Stimulated activated naive CD4-positive, alpha-beta T cell (primary cell): Measurements from ENCODE around the gene PLCG1.

Experiments
- DNase-seq, 6 experiments: peaks; one replicate each; lab custom pipeline; 2025; lab: John Stamatoyannopoulos, UW

PLCG1 gene

DNA sequence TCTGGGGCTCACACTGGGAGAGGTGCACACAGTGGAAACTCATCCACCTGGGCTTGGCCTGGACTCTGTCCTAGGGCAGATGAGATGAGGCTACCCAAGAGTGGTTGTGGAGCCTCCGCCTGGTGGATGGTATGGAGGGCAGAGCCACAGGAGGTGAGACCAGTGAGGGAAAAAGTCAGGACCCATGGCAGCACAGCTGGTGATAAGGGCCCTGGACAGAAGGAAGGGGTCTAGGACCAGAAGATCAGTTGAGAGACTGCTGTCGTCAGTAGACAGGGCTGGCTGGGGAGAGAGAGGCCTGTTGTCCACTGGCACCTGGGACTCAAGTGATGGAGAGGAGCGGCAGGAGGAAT, 29.8 kb downstream of the PLCG1 start:
- DNase-seq = no peak

DNA sequence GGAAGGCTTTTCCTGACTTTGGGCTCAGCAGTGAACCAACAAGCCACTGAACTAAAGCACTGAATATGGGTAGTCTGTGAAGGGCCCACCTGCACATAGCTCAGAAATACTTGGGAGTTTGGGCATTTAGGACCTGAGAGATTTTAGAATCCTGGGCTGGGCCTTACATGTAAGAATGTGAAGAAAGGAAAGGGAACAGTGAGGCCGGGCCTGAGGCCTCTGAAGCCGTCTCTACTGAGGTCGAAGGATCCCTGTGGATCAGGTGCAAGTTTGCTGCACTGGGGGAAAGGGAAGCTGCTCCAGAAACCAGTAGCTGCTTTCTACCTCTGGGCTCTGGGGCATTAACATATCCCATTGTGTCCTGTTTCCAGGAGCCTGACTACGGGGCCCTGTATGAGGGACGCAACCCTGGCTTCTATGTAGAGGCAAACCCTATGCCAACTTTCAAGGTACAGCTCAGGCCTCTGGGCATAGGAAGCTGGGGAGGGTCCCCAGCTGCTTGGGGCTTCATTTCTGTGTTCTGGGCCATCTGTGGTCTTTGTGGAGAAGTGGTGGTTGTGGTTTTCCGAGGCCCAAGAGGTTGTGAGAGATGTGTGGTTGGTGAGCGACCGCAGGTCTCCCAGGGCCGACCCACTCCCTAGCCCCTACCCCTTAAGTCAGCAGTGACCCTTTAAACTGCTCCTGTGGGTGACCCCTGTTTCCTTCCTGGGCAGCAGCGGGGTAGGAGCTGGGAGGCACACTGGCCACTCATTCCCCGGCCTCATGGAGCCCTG, 30.3 kb downstream of the PLCG1 start:
- no peak for DNase-seq

DNA sequence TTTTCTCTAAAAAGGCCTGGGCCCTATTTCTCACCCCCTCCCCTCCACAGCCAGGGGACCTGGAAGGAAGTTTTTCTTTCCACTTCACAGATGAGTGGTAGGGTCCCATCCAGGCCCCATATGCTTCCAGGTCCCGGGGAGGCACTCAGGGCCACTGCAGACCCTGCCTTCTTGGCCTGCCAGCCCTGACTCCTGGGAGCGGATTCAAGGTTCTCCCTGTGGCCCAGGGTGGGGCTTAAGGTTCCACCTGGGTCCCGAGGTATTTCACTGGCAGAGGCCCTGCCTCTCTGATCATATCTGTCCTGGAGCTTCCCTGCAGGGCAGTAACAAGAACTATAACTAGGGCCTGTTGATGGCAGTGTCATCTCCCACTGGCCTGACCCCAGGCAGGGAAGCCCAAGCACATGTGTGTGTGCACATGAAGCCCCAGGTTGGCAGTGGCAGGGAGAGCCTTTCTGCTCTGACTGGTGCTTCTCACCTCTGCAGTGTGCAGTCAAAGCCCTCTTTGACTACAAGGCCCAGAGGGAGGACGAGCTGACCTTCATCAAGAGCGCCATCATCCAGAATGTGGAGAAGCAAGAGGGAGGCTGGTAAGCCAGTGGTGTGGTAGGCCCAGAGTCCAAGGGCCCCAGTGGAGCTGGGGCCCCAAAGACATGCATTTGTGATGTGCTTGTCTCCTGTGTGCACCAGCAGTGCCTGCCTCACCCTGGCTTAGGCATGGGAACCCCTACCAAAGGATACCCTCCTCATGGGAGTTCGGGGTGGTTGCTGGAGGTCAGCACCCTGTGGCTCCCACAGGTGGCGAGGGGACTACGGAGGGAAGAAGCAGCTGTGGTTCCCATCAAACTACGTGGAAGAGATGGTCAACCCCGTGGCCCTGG, 31.2 kb downstream of the PLCG1 start:
- DNase-seq = no peak

DNA sequence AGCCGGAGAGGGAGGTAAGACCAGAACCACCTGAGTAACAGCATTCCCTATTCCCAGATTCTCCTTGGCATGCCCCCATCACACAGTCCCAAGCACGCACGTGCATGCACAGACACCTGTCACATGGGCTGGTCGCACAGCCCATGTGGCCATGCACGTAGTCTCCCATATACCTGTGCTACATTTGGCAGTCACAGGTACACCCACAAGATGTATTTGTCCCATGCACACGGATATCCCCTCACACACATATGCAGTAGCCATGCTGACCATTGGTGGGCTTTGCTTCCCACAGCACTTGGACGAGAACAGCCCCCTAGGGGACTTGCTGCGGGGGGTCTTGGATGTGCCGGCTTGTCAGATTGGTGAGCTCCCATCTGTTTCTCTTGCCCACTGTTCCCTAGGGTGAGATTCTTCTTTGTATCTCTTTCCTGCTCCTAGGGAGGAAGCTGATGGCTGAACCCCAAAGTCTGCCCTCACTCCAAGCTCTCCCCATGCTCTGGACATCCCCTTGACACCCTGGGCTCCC, 31.9 kb downstream of the PLCG1 start:
- DNase-seq = no peak

DNA sequence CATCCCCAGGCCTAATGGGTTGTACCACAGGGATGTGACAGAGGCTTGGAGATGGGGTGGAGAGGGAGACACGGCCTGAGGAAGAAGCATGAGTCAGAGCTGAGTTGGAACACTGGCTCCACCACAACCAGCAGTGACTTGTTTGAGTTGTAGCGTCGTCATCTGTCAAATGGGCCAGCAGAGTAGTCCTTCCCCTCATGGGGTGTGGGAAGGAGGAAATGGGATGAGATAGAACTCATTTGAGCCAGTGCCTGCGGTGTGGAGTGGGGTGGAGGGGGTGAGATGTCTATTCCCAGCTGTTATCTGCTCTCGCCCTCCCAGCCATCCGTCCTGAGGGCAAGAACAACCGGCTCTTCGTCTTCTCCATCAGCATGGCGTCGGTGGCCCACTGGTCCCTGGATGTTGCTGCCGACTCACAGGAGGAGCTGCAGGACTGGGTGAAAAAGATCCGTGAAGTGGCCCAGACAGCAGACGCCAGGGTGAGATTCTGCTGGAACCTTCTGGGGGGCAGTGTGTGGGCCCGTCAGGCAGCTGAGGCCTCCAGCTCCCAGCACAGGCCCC, 32.5 kb downstream of the PLCG1 start:
- no peak for DNase-seq

DNA sequence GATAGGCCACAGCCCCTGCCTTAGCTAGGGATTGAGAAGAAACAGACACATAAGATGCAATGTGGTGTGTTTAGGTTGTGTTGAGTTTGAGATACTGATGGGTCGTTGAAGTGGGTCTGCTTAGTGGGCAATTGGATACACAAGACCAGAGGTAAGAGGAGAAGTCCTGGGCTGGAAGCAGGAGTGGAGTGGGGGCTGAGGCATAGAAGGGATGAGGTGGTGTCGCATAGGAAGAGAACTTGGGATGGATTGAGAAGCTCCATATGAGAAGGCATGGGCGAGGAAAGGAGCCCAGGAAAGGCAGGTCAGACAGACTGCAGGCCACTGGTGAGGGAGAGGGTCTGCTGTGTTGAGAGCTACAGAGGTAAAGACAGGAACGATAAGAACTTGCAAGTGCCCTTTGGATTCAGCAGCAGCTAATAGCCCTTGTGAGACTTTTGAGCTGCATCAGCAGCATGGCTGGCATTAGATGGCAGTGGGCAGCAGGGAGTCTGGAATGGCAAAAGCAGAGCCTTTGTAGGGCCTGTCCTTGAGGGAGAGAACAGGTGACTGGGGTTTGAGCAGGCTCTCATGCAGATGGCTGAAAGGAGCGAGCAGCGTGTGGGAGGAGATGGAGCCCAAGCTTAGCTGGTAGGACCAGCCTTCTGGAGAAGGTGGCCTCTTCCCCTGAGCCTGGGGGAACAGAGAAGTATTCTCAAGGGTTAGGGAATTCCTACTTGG, 33.2 kb downstream of the PLCG1 start:
- DNase-seq = no peak

DNA sequence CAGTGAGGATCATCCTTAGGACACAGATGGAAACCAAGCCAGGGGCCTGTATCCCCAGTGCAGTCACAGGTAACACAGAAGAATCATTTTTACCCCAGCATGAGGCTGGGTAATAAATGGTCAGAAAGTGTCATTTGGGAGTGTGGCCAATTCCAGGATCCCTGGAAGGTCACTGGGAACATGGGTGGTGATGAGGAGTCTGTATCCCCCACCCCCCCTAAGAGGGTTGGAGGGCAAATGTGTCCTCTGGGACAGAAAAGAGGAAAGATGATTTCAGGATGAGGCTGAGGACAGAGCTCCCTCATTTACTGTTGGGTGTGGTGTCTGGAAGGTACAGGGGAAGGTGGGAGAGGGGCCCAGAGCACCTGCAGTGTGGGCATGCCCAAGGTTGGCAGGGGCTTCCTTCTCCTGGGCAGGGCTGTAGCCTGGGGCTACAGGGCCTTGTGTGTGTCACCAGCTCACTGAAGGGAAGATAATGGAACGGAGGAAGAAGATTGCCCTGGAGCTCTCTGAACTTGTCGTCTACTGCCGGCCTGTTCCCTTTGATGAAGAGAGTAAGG, 34.5 kb downstream of the PLCG1 start:
- DNase-seq = no peak

DNA sequence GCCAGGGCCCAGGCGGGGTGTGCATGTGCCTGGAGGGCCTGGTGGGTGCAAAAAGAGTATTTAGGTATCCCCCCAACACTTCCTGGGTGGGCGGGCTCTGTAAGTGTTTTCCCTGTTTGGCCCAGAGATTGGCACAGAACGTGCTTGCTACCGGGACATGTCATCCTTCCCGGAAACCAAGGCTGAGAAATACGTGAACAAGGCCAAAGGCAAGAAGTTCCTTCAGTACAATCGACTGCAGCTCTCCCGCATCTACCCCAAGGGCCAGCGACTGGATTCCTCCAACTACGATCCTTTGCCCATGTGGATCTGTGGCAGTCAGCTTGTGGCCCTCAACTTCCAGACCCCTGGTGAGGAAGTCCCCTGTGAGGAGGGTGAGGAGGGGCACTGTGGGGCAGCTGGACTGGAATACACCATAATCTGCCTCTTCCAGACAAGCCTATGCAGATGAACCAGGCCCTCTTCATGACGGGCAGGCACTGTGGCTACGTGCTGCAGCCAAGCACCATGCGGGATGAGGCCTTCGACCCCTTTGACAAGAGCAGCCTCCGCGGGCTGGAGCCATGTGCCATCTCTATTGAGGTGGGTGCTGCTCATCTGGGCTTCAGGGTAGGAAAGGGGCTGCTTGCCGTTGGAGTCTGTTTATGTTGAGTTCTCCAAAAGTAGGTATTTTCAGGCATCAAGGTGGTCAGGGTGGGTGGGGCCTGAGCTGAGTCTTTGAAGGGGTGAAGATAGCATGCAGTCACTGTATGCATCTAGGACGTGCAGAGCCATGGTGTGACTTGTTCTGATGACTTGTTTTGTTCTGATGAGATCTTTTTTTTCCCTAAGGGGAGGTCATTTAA, 35.2 kb downstream of the PLCG1 start:
- no peak for DNase-seq

DNA sequence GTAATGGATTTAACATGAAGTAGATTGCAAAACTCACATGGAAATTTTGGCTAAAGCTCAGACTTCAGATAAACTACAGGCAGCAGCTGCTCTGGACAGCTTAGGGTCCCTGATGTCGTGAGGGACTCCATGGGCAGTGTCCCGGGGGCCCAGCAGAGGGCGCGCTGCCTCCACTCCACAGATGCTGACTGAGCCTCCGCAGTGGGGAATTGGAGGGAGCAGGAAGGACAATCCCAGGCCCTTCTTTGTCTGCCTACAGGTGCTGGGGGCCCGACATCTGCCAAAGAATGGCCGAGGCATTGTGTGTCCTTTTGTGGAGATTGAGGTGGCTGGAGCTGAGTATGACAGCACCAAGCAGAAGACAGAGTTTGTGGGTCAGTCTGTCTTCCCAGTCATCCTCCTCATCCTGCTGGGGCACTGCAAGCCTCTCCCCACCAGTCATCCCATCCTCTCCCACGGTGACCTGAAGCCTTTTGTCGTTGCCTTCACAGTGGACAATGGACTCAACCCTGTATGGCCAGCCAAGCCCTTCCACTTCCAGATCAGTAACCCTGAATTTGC, 35.9 kb downstream of the PLCG1 start:
- DNase-seq = peak in 5 of 6 experiments; percentile 47 to 65 (median 54)

DNA sequence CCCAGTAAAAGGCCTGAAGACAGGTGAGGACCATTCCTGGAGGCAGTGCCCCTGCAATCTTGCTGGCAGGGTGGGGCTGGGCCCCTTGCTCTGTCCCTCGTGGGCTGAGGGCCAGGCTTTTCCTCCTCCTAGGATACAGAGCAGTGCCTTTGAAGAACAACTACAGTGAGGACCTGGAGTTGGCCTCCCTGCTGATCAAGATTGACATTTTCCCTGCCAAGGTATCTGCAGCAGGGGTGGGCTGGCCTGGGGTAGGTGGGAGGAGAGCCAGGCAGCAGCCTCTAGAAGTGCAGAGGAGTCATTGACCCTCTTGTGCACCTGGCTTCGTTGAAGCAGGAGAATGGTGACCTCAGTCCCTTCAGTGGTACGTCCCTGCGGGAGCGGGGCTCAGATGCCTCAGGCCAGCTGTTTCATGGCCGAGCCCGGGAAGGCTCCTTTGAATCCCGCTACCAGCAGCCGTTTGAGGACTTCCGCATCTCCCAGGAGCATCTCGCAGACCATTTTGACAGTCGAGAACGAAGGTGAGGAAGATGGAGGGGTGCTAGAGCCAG, 36.5 kb downstream of the PLCG1 start:
- DNase-seq = no peak

DNA sequence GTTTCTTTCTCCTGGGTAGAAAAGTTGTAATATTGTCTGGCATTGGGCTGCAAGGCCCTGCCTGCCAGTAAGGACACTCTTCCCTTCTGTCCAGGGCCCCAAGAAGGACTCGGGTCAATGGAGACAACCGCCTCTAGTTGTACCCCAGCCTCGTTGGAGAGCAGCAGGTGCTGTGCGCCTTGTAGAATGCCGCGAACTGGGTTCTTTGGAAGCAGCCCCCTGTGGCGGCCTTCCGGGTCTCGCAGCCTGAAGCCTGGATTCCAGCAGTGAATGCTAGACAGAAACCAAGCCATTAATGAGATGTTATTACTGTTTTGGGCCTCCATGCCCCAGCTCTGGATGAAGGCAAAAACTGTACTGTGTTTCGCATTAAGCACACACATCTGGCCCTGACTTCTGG, 37.0 kb downstream of the PLCG1 start:
- no peak for DNase-seq

DNA sequence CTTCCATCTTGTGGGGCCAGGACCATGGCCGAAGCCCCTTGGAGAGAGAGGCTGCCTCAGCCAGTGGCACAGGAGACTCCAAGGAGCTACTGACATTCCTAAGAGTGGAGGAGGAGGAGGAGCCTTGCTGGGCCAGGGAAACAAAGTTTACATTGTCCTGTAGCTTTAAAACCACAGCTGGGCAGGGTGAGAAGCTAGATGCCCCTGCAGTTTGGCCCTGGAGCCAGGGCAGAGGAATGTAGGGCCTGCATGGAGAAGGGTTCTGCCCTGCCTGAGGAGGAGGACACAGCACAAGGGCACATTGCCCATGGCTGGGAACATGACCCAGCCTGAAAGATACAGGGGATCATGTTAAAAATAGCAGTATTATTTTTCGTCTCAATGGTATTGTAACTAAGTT, 37.4 kb downstream of the PLCG1 start:
- no peak for DNase-seq

DNA sequence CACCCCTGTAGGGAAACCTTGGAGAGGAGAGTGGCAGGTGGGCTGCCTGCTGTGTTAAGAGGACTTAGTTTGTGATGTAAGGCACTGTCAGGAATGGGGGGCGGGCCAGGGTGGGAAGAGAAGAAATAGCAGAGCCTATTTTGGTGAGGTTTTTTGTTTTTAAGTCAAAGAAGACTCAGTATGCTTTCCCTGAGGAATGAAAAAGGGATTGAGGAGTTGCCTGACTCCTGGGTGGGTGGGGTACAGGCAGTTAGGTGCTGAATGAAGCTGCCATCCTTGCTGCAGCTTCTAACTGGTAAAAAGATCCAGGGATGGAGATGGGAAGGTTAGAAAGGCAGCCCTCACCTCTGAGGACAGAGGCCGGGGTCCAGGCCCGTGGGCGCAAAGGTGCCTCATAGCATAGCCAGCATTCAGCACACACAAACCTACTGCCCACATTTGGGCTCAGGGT, 37.9 kb downstream of the PLCG1 start:
- DNase-seq = no peak

DNA sequence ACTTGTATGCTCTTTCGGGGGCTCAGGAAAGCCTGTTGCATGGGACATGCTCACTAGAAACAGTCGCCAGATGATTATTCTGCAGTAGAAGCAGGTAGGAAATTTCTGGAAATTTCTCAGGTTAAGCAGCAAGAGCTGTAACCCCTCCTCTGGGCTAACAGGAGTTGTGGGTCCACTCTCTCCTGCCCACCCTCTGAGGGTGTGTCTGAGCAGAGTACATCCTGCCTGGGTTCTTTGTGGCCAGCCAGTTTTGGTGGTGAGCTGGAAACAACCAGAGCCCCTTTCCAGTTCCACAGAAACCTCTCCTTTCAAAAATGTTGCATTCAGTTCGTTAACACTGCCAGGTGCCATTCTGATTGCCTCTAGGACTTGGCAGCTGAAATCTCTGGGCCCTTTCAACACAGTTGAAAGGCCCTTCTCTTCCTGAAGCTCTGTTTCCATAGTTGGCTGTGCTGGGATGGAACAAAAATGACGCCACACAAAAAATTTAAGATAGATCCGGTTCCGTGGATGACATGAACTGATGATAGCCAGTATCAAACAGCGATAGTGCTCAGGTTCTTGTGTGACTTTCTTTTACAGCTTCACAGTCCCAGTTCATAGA, 38.5 kb downstream of the PLCG1 start:
- DNase-seq = no peak

DNA sequence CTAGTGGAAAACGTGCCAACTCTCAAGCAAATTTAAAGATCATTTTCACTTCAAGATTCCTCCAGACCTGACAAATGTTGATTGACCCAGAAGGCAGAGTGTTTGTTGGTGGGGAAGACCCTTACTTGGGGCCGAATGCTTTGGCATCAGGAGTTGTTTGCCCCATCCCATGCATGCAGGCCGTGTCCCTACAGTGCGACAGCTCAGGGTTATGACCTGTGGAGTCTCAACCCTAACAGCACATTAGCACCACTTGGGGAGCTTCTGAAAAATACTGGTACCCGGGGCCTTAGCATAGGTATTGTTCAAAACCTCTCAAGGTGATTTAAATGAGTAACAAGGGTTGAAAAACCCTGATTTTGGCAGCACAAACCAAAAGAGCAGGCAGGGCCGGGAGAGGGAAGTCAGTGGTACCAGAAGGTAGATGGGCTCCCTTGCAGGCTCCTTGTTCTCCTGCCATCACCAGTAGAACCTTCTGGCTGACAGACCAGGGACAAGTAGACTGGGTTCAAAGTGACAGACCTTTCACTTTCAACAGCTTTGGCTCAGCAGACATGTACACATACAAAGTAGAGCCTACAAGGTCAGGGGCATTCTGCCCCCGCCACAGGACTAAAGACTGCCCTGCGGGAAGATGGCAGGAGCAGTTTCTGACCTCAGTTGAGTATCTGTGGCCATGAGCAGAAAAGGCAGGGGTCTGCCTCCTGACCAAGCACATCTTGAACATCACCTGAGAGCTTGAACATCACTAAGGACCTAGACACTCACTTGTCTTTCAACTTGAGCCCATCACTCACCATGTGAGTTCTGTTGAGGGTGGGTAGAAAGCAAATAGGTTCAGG, 39.6 kb downstream of the PLCG1 start:
- no peak for DNase-seq

DNA sequence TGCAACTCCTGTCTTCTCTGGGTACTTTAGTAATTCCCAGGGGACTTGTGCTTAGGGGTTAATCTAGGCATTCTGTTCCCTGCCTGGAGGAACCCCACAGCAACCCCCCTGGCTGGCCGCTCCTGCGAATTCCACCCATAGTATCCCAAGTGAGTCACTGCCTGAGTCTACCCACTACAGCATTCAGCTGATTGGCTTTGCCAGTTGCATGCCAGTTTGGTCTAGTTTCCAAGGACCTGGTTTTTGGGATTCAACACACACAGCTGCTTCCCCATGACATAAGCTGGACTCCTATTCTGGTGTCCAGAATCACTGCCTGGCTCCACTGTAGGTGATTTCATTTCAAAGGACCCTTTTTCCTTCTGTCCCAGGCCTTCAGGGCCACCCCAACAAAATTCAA, 40.3 kb downstream of the PLCG1 start:
- DNase-seq = no peak

DNA sequence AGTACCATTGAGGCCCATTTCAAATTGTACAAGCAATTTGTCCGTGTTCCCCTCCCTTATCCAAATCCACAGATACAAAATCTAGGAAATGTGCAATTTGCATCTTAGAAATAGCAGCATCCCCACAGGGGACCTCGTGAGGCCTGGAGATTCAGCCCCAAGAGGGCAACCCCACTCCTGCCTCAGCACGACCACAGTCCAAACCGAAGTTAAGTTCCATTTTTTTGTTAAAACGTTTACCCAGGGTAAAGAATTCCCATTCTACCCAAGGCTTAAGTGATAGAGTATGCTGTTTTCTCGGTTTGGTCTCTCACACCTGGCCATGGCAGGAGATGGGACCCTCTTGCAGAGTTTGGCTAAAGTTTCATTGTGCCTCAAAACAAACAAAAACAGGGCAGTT, 41.2 kb downstream of the PLCG1 start:
- no peak for DNase-seq

DNA sequence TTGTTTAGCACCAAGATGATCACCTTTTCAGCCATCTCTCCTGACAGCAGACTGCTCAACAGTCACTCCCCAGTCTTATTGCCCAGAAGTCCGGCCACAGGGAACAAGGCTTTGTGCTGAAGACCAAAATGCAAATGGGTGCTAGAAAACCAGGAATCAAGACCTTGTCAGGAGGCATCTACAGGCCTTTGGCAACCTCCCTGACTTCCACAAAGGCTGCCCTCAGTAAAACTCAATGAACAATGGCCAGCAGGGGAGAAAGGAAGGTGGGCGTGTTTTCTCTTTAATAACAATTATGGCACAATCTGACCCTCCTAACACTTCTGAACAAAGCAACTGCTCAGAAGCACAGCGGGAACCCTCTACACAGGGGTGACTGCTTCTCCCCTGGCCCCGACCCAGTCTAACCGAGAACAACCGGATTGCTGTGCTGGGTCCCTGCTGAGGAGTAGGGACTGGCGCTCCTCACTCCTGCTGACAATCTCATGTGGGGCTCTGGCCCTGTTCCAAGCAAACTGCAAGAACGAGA, 41.6 kb downstream of the PLCG1 start:
- DNase-seq = no peak

DNA sequence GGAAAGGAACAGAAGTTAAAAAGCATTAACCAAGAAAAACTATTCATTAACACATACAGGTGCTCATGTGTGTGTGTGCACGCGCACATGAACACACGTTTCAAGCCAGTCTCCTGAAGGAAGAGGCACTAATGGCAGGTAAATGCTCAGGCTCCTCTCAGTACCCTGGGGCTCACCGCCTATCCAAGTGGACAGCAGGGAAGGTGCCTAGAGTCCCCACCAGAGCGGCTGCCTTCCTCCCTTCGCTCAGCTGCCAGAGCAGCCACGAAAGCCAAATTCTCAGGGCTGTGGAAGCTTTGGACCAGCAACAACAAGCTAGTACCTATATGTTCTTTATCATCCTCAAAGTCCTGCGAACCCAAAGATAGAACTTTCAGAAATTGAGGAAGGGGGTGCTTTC, 42.6 kb downstream of the PLCG1 start:
- no peak for DNase-seq
